SJCRH30 (cell line): Measurements from ENCODE around the gene TLE2. TPM values are rescaled to one million over a fixed set of nuclear protein-coding genes. Genes with fewer than 3 reads are reported as not detected.
"Not testable (repeated sequence)": the region's sequence is repeated elsewhere in the genome, so short reads cannot be mapped to it uniquely, and the experiment has no call there.

Source experiments
- DNase-seq, 2 experiments: peaks; one replicate each; pipeline ENCODE4 v3.0.0-alpha.2; 2015 to 2020
- H3K27ac ChIP-seq: fragments of 250-450 bp; sonication (Bioruptor Pico); 2 replicates; pipeline ENCODE4 v1.5.1; 2020; ENCODE audit warnings: mild to moderate bottlenecking, moderate library complexity
- H3K27me3 ChIP-seq: fragments of 250-450 bp; sonication (Bioruptor Pico); 2 replicates; pipeline ENCODE4 v1.5.1; 2020; ENCODE audit warnings: mild to moderate bottlenecking, moderate library complexity
- H3K36me3 ChIP-seq: fragments of 250-450 bp; sonication (Bioruptor Pico); 2 replicates; pipeline ENCODE4 v1.5.1; 2020; ENCODE audit warnings: mild to moderate bottlenecking, moderate library complexity
- H3K4me1 ChIP-seq: fragments of 250-450 bp; sonication (Bioruptor Pico); 2 replicates; pipeline ENCODE4 v1.5.1; 2020; ENCODE audit warnings: mild to moderate bottlenecking, moderate library complexity
- H3K4me3 ChIP-seq: fragments of 250-450 bp; sonication (Bioruptor Pico); 2 replicates; pipeline ENCODE4 v1.5.1; 2020; ENCODE audit warnings: mild to moderate bottlenecking, moderate library complexity
- H3K9me3 ChIP-seq: fragments of 250-450 bp; sonication (Bioruptor Pico); replicated peaks from 2 replicates; pipeline ENCODE4 v1.5.1; 2020; ENCODE audit warnings: mild to moderate bottlenecking, moderate library complexity
- total RNA-seq: library from RNA; depleted of rRNA; stranded (reverse); fragments of >200 nt; shearing (Covaris generic); gene quantifications from 2 replicates; pipeline ENCODE4 v1.2.3, GENCODE V29; 2014

Gene TLE2
- total RNA-seq, 1 experiment from 2014 or later, result 4.7 TPM

DNA sequence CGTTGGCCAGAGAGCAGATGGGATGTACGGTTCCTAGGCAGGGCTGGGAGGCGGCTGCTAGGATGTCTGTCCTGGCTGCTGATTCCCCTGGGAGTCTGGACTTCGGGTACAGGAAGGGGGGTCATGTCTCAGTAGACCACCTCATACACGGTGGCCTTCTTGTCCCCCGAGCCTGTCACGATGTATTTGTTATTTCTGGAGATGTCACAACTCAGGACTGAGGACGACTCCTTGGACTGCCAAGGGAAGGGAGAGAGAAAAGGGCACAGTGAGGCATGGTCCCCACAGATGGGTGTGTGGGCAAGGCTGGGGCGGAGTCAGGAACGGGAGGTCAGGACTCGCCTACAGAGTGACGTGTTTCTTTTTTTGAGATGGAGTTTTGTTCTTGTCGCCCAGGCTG lies 31.4 kb downstream of the TLE2 start:
- Histone ChIP-seq H3K9me3 (no peaks in the 10 kb centered on the region), H3K27ac (no peak overlapping the region), H3K4me3 (no peak overlapping the region), H3K36me3 (no peaks in the 10 kb centered on the region), H3K27me3 (no peaks in the 10 kb centered on the region), H3K4me1 (no peaks in the 10 kb centered on the region)
- no peak for DNase-seq

- H3K36me3 ChIP-seq, result no peaks in the 10 kb centered on the region
- H3K4me3 ChIP-seq, result no peak overlapping the region
- no peak for DNase-seq
- H3K4me1 ChIP-seq, result no peaks in the 10 kb centered on the region
- no peaks in the 10 kb centered on the region for H3K9me3 ChIP-seq
- no peak overlapping the region for H3K27ac ChIP-seq
- H3K27me3 ChIP-seq, result no peaks in the 10 kb centered on the region
Measured at GRCh38 chr19:2994588-2995131, 34.4 kb downstream of the TLE2 start.

DNA sequence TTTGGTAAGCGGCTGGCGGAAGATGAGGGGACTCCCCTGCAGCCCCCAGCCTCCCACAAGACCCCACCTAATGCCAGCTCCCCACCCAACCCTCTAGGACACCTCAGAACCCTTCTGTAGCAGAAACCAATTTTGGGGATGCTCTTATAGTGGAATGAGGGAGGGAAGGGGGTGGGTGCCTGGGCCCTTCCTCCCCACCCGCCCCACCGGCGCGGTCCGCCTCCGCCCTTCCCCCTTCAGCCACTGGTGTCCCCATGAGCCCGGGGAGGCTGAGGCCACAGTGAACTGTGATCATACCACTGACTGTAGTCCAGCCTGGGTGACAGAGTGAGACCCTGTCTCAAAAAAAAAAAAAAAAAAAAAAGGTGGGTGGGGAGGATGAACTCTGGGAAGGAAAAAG lies 35.5 kb downstream of the TLE2 start:
- H3K9me3 ChIP-seq, result no peaks in the 10 kb centered on the region
- no peaks in the 10 kb centered on the region for H3K36me3 ChIP-seq
- H3K4me1 ChIP-seq, result no peaks in the 10 kb centered on the region
- no peak for DNase-seq
- no peak overlapping the region for H3K27ac ChIP-seq
- no peak overlapping the region for H3K4me3 ChIP-seq
- no peaks in the 10 kb centered on the region for H3K27me3 ChIP-seq

DNA sequence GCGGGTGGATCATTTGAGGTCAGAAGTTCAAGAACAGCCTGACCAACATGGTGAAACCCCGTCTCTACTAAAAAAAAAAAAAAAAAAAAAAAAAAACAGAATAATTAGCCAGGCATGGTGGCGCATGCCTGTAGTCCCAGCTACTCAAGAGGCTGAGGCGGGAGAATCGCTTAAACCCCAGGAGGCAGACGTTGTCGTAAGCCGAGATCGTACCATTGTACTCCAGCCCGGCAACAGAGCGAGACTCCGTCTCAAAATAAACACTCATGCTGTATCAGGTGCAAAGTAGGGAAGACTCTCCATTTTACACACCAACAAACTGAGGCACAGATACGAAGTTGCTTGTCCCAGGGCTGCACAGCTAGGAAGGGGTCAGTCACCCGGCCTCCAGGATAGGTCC lies 36.1 kb downstream of the TLE2 start:
- Histone ChIP-seq H3K4me1 (no peaks in the 10 kb centered on the region; the same call in 1 of the 2 replicates), H3K9me3 (no peaks in the 10 kb centered on the region), H3K4me3 (no peak overlapping the region), H3K36me3 (no peaks in the 10 kb centered on the region), H3K27ac (no peak overlapping the region), H3K27me3 (no peaks in the 10 kb centered on the region)
- no peak for DNase-seq

- H3K27me3 ChIP-seq, H3K27ac ChIP-seq, DNase-seq, H3K4me1 ChIP-seq, H3K4me3 ChIP-seq, H3K9me3 ChIP-seq, H3K36me3 ChIP-seq: not testable (repeated sequence)
Measured at GRCh38 chr19:2992333-2992732, 36.7 kb downstream of the TLE2 start.

DNA sequence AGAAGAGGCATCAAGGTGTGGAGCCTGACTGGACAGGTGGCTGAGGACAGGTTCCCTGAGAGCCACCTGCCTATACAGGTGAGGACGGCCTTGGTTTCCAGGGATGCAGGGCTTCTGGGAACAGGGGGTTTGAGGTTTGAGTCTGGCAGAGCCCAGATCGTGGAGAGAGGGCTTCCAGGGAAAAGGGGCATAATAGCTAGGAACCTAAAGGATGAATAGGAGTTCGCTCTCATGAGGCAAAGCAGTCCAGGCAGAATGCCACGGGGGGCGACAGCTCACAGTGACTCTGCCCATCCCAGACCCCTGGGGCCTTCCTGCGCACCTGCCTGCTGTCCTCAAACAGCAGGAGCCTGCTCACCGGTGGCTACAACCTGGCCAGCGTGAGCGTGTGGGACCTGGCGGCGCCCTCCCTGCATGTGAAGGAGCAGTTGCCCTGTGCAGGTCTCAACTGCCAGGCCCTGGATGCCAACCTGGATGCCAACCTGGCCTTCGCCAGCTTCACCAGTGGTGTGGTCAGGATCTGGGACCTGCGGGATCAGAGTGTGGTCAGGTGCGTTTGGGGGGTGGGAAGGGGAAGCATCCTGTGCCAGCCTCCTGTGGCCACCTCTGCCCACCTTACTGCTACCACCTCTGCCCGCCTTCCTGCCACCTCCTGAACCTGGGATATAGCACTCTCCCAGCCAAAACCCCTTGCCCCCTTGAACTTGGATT lies 39.7 kb downstream of the TLE2 start:
- Histone ChIP-seq H3K4me1 (peaks cover 6% of the 10 kb centered on the region; the same call in 1 of the 2 replicates), H3K27me3 (no peaks in the 10 kb centered on the region), H3K4me3 (no peak overlapping the region), H3K27ac (no peak overlapping the region), H3K9me3 (no peaks in the 10 kb centered on the region), H3K36me3 (no peaks in the 10 kb centered on the region)
- no peak for DNase-seq

GRCh38 chr19:2988568-2988967 lies 40.5 kb downstream of the TLE2 start:
- no peaks in the 10 kb centered on the region for H3K27me3 ChIP-seq
- no peaks in the 10 kb centered on the region for H3K36me3 ChIP-seq
- DNase-seq, result no peak
- H3K4me3 ChIP-seq, result no peak overlapping the region
- no peak overlapping the region for H3K27ac ChIP-seq
- no peaks in the 10 kb centered on the region for H3K9me3 ChIP-seq
- H3K4me1 ChIP-seq, result peaks cover 8% of the 10 kb centered on the region; the same call in 1 of the 2 replicates

- DNase-seq, result no peak
- H3K27me3 ChIP-seq, result no peaks in the 10 kb centered on the region
- H3K4me3 ChIP-seq, result no peak overlapping the region
- H3K36me3 ChIP-seq, result no peaks in the 10 kb centered on the region
- peaks cover 13% of the 10 kb centered on the region; the same call in 1 of the 2 replicates for H3K4me1 ChIP-seq
- no peaks in the 10 kb centered on the region for H3K9me3 ChIP-seq
- no peak overlapping the region for H3K27ac ChIP-seq
Measured at GRCh38 chr19:2987797-2988196, 41.3 kb downstream of the TLE2 start.

- peaks cover 16% of the 10 kb centered on the region; the same call in 1 of the 2 replicates for H3K4me1 ChIP-seq
- peak; percentile 37 to 38 for DNase-seq
- H3K27ac ChIP-seq, result no peak overlapping the region
- no peaks in the 10 kb centered on the region for H3K36me3 ChIP-seq
- no peak overlapping the region for H3K4me3 ChIP-seq
- H3K27me3 ChIP-seq, result no peaks in the 10 kb centered on the region
- H3K9me3 ChIP-seq, result no peaks in the 10 kb centered on the region
Measured at GRCh38 chr19:2986951-2987524, 42.0 kb downstream of the TLE2 start.

- Histone ChIP-seq H3K9me3 (no peaks in the 10 kb centered on the region), H3K27ac (peak overlapping the region; percentile 63), H3K4me3 (peak overlapping the region; percentile 18), H3K4me1 (peaks cover 16% of the 10 kb centered on the region; the same call in 1 of the 2 replicates), H3K36me3 (no peaks in the 10 kb centered on the region), H3K27me3 (no peaks in the 10 kb centered on the region)
- no peak for DNase-seq
Measured at GRCh38 chr19:2984215-2984528, 44.9 kb downstream of the TLE2 start.

GRCh38 chr19:2983351-2984214 lies 45.5 kb downstream of the TLE2 start:
- Histone ChIP-seq H3K36me3 (no peaks in the 10 kb centered on the region), H3K27ac (peak overlapping the region; percentile 63), H3K4me1 (peaks cover 16% of the 10 kb centered on the region; the same call in 1 of the 2 replicates), H3K9me3 (no peaks in the 10 kb centered on the region), H3K27me3 (no peaks in the 10 kb centered on the region), H3K4me3 (peak overlapping the region; percentile 18)
- DNase-seq, result peak; percentile 95 to 96

DNA sequence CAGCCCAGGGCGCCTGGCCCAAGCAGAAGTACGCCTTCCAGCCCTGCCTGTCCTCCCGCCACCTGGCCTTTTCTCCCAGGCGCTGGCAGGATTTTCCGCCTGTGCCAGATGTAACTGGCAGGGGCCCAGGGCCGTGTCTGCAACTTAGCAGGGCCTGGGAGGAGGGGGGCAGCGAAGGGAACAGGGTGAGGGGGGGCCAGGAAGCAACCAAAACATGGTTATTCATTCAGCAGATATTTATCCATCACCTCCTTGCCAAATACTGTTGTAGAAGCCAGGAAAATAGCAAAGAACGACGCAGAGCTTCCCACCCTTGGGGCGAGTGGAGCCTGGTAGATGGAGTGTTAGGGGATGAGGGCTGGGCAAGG lies 46.1 kb downstream of the TLE2 start:
- Histone ChIP-seq H3K4me1 (peaks cover 16% of the 10 kb centered on the region; the same call in 1 of the 2 replicates), H3K4me3 (no peak overlapping the region), H3K36me3 (no peaks in the 10 kb centered on the region), H3K27me3 (no peaks in the 10 kb centered on the region), H3K27ac (peak overlapping the region; percentile 63), H3K9me3 (no peaks in the 10 kb centered on the region)
- DNase-seq, result peak; percentile 85 to 89

DNA sequence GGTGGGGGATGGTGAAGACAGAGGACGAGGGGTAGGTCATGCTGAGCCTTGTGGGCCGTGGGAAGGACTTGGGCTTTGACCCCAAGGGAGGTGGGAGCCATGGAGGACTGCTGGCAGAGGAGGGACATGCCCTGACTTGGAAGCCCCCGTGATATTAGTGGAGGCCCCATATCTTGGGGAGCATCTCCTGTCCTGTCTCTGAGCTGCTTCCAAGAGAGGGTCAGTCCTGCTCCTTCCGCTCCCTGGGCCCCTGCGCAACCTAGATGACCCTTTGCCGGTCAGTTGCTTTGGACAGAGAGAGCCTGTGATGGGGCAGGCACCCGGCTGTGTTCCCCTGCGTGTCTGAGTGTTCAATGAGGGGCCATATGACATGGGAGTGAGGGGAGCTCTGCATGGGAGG lies 46.5 kb downstream of the TLE2 start:
- no peak for DNase-seq
- Histone ChIP-seq H3K27ac (peak overlapping the region; percentile 63), H3K27me3 (no peaks in the 10 kb centered on the region), H3K9me3 (no peaks in the 10 kb centered on the region), H3K4me1 (peaks cover 19% of the 10 kb centered on the region; the same call in 1 of the 2 replicates), H3K36me3 (no peaks in the 10 kb centered on the region), H3K4me3 (no peak overlapping the region)

- no peak for DNase-seq
- Histone ChIP-seq H3K9me3 (no peaks in the 10 kb centered on the region), H3K4me3 (no peak overlapping the region), H3K4me1 (peaks cover 17% of the 10 kb centered on the region; the same call in 1 of the 2 replicates), H3K27me3 (no peaks in the 10 kb centered on the region), H3K27ac (peak overlapping the region; percentile 63; the same call in 1 of the 2 replicates), H3K36me3 (no peaks in the 10 kb centered on the region)
Measured at GRCh38 chr19:2981898-2982297, 47.2 kb downstream of the TLE2 start.

DNA sequence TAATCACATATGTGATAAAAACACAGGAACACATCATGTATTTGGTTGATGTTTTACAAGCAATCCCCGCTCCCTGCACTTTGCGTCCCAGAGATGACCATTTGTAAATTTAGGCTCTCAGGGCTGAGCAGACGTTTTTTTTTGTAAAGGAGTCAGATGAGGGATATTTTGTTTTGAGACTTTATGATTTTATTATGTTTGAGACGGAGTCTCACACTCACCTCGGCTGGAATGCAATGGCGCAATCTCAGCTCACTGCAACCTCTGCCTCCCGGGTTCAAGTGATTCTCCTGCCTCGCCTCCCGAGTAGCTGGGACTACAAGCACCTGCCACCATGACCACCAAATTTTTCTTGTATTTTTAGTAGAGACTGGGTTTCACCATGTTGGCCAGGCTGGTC lies 50.3 kb downstream of the TLE2 start:
- Histone ChIP-seq H3K4me3 (no peak overlapping the region), H3K27ac (no peak overlapping the region), H3K4me1 (peaks cover 13% of the 10 kb centered on the region; the same call in 1 of the 2 replicates), H3K9me3 (no peaks in the 10 kb centered on the region), H3K27me3 (no peaks in the 10 kb centered on the region), H3K36me3 (no peaks in the 10 kb centered on the region)
- no peak for DNase-seq
